GM21737 (cell line): ENCODE results near the gene MLX.
"Not testable (repeated sequence)": the region's sequence is repeated elsewhere in the genome, so short reads cannot be mapped to it uniquely, and the experiment has no call there.

Experiments used
- ATAC-seq: cut with Tn5 transposase; IDR thresholded peaks from one replicate; pipeline ENCODE4 v1.9.1; 2021; ENCODE audit warnings: mild to moderate bottlenecking, moderate library complexity; ENCODE audit not compliant: unreplicated experiment

MLX gene

GRCh38 chr17:42554250-42555121 lies 12.4 kb upstream of the MLX start:
- ATAC-seq: peak; percentile 77

- no peak for ATAC-seq
Measured at GRCh38 chr17:42555122-42555622, 11.7 kb upstream of the MLX start.

GRCh38 chr17:42555961-42556617 lies 10.8 kb upstream of the MLX start:
- not testable (repeated sequence) for ATAC-seq

GRCh38 chr17:42559075-42559474 lies 7.8 kb upstream of the MLX start:
- no peak for ATAC-seq

GRCh38 chr17:42560246-42560645 lies 6.7 kb upstream of the MLX start:
- no peak for ATAC-seq

GRCh38 chr17:42561897-42562387 lies 5.0 kb upstream of the MLX start, which contains the start of gene COASY:
Gene COASY, plus strand, starts transcription at chr17:42562148. Its CDS starts 475 bp downstream, at chr17:42562623.
- ATAC-seq: no peak

- no peak for ATAC-seq
Measured at GRCh38 chr17:42562388-42563142, 4.3 kb upstream of the MLX start.

- ATAC-seq: no peak
Measured at GRCh38 chr17:42563143-42563509, 3.8 kb upstream of the MLX start.

GRCh38 chr17:42563543-42563942 lies 3.4 kb upstream of the MLX start:
- ATAC-seq: no peak

- ATAC-seq: no peak
Measured at GRCh38 chr17:42563950-42564349, 3.0 kb upstream of the MLX start.

GRCh38 chr17:42564815-42565522 lies 1.9 kb upstream of the MLX start:
- ATAC-seq: no peak

- ATAC-seq: no peak
Measured at GRCh38 chr17:42565523-42566214, 1.2 kb upstream of the MLX start.

GRCh38 chr17:42566215-42566882 lies 551 bp upstream of the MLX start:
- ATAC-seq: no peak

- ATAC-seq: no peak
Measured at GRCh38 chr17:42568341-42569111, 1.6 kb downstream of the MLX start.

- no peak for ATAC-seq
Measured at GRCh38 chr17:42571435-42572225, 4.7 kb downstream of the MLX start.

- ATAC-seq: no peak
Measured at GRCh38 chr17:42573095-42573494, 6.2 kb downstream of the MLX start.

GRCh38 chr17:42574463-42574862 lies 7.6 kb downstream of the MLX start:
- ATAC-seq: no peak

GRCh38 chr17:42577140-42577531 lies 10.2 kb downstream of the MLX start:
- ATAC-seq: no peak
